Measurements from ENCODE around the gene TTLL12. TPM values are rescaled to one million over a fixed set of nuclear protein-coding genes. Genes with fewer than 3 reads are reported as not detected.

The TTLL12 gene
- polyA plus RNA-seq, 3 donors, result 19.7 to 32.3 (median 32.3) TPM

GRCh38 chr22:43182726-43183125 is 4.2 kb downstream of the TTLL12 start:
- DNase-seq (ENCODE audit: extremely low read depth in 1 of 11, low read depth in 9 of 11, low spot score in 4 of 11), result no peak

- DNase-seq (ENCODE audit: extremely low read depth in 1 of 11, low read depth in 9 of 11, low spot score in 4 of 11), result no peak
Observed at GRCh38 chr22:43182118-43182517, 4.8 kb downstream of the TTLL12 start.

- DNase-seq (ENCODE audit: extremely low read depth in 1 of 11, low read depth in 9 of 11, low spot score in 4 of 11), result no peak
Observed at GRCh38 chr22:43181321-43182076, 5.4 kb downstream of the TTLL12 start.

- DNase-seq (ENCODE audit: extremely low read depth in 1 of 11, low read depth in 9 of 11, low spot score in 4 of 11), result no peak
Observed at GRCh38 chr22:43180670-43181069, 6.3 kb downstream of the TTLL12 start.

- DNase-seq (ENCODE audit: extremely low read depth in 1 of 11, low read depth in 9 of 11, low spot score in 4 of 11), result no peak
Observed at GRCh38 chr22:43179911-43180195, 7.1 kb downstream of the TTLL12 start.

GRCh38 chr22:43179146-43179910 is 7.6 kb downstream of the TTLL12 start:
- DNase-seq (ENCODE audit: extremely low read depth in 1 of 11, low read depth in 9 of 11, low spot score in 4 of 11), result no peak

GRCh38 chr22:43177479-43177878 is 9.5 kb downstream of the TTLL12 start:
- no peak for DNase-seq (ENCODE audit: extremely low read depth in 1 of 11, low read depth in 9 of 11, low spot score in 4 of 11)

GRCh38 chr22:43176090-43176489 is 10.8 kb downstream of the TTLL12 start:
- no peak for DNase-seq (ENCODE audit: extremely low read depth in 1 of 11, low read depth in 9 of 11, low spot score in 4 of 11)

- no peak for DNase-seq (ENCODE audit: extremely low read depth in 1 of 11, low read depth in 9 of 11, low spot score in 4 of 11)
Observed at GRCh38 chr22:43174941-43175531, 11.9 kb downstream of the TTLL12 start.

- DNase-seq (ENCODE audit: extremely low read depth in 1 of 11, low read depth in 9 of 11, low spot score in 4 of 11), result no peak
Observed at GRCh38 chr22:43173976-43174720, 12.8 kb downstream of the TTLL12 start.

- no peak for DNase-seq (ENCODE audit: extremely low read depth in 1 of 11, low read depth in 9 of 11, low spot score in 4 of 11)
Observed at GRCh38 chr22:43173566-43173965, 13.4 kb downstream of the TTLL12 start.

- DNase-seq (ENCODE audit: extremely low read depth in 1 of 11, low read depth in 9 of 11, low spot score in 4 of 11), result no peak
Observed at GRCh38 chr22:43172191-43172590, 14.7 kb downstream of the TTLL12 start.

GRCh38 chr22:43171607-43172006 is 15.3 kb downstream of the TTLL12 start:
- no peak for DNase-seq (ENCODE audit: extremely low read depth in 1 of 11, low read depth in 9 of 11, low spot score in 4 of 11)

GRCh38 chr22:43171019-43171491 is 15.9 kb downstream of the TTLL12 start:
- no peak for DNase-seq (ENCODE audit: extremely low read depth in 1 of 11, low read depth in 9 of 11, low spot score in 4 of 11)

GRCh38 chr22:43170131-43170480 is 16.8 kb downstream of the TTLL12 start:
- no peak for DNase-seq (ENCODE audit: extremely low read depth in 1 of 11, low read depth in 9 of 11, low spot score in 4 of 11)

GRCh38 chr22:43169310-43170130 is 17.4 kb downstream of the TTLL12 start:
- DNase-seq (ENCODE audit: extremely low read depth in 1 of 11, low read depth in 9 of 11, low spot score in 4 of 11), result no peak

GRCh38 chr22:43168471-43169309 is 18.2 kb downstream of the TTLL12 start:
- no peak for DNase-seq (ENCODE audit: extremely low read depth in 1 of 11, low read depth in 9 of 11, low spot score in 4 of 11)

- no peak for DNase-seq (ENCODE audit: extremely low read depth in 1 of 11, low read depth in 9 of 11, low spot score in 4 of 11)
Observed at GRCh38 chr22:43167001-43167589, 19.8 kb downstream of the TTLL12 start.
